SK-N-SH (cell line): ENCODE measurements around the gene AFAP1L2. TPM values are rescaled to one million over a fixed set of nuclear protein-coding genes. Genes with fewer than 3 reads are reported as not detected.

ENCODE experiments used
- CTCF ChIA-PET: fragments of 300-600, 350-600 bp; formaldehyde crosslinking; extraction: SDS; loops from one replicate; lab custom pipeline; 2021; lab: Yijun Ruan, JAX
- POLR2A ChIA-PET: fragments of 350-600 bp; sonication (Branson Sonifier 250); formaldehyde crosslinking; extraction: SDS; loops from one replicate; lab custom pipeline; 2020; ENCODE audit warnings: antibody characterized with exemption, inconsistent platforms; lab: Yijun Ruan, JAX
- DNase-seq: peaks from one replicate; pipeline ENCODE4 v3.0.0; 2012
- H2AFZ ChIP-seq: fragments of 200-600 bp; sonication (generic); 2 replicates; pipeline ENCODE4 v1.8.1; 2016; ENCODE audit warnings: antibody characterized with exemption, mild to moderate bottlenecking, low read depth
- H3F3A ChIP-seq: fragments of 200-600 bp; sonication (generic); replicated peaks from 2 replicates; pipeline ENCODE3; 2016; ENCODE audit warnings: antibody characterized with exemption, mild to moderate bottlenecking; ENCODE audit not compliant: insufficient read depth
- H3K27ac ChIP-seq, 2 experiments: fragments of 200-500 bp in 1 of 2; fragments of 200-600 bp in 1 of 2; sonication (Bioruptor generic) in 1 of 2; sonication (generic), shearing (Covaris generic) in 1 of 2; 2 replicates each; pipeline versions ENCODE4 v1.5.1 to v1.6.1; 2014 to 2016; ENCODE audit warnings: low read depth in 2 of 2, inconsistent platforms in 1 of 2, low read length in 1 of 2, mild to moderate bottlenecking in 1 of 2, mixed read lengths in 1 of 2
- H3K27me3 ChIP-seq: fragments of 200-600 bp; sonication (generic), shearing (Covaris generic); 2 replicates; pipeline ENCODE4 v1.6.1; 2016; ENCODE audit warnings: mixed run types; ENCODE audit not compliant: insufficient read depth
- H3K36me3 ChIP-seq, 2 experiments: fragments of 200-500 bp in 1 of 2; fragments of 200-600 bp in 1 of 2; sonication (Bioruptor generic) in 1 of 2; sonication (generic) in 1 of 2; replicated peaks in 1 of 2; 2 replicates each; pipeline versions ENCODE3 to v1.5.1; 2014 to 2016; ENCODE audit warnings: low read length in 1 of 2, mild to moderate bottlenecking in 1 of 2; ENCODE audit not compliant: insufficient read depth in 2 of 2, control insufficient read depth in 1 of 2
- H3K4me1 ChIP-seq, 2 experiments: fragments of 200-500 bp in 1 of 2; fragments of 200-600 bp in 1 of 2; sonication (Bioruptor generic) in 1 of 2; sonication (generic), shearing (Covaris generic) in 1 of 2; 2 replicates each; pipeline versions ENCODE4 v1.5.1 to v1.6.1; 2014 to 2016; ENCODE audit warnings: low read depth in 1 of 2, low read length in 1 of 2, mixed run types in 1 of 2; ENCODE audit not compliant: insufficient read depth in 2 of 2, control insufficient read depth in 1 of 2
- H3K4me2 ChIP-seq: fragments of 200-600 bp; sonication (generic), shearing (Covaris generic); 2 replicates; pipeline ENCODE4 v1.6.1; 2017; ENCODE audit warnings: mixed run types
- H3K4me3 ChIP-seq, 2 experiments: fragments of 200-500 bp in 1 of 2; fragments of 200-600 bp in 1 of 2; sonication (Bioruptor generic) in 1 of 2; sonication (generic), shearing (Covaris generic) in 1 of 2; 2 replicates each; pipeline versions ENCODE4 v1.5.1 to v1.8.1; 2014 to 2016; ENCODE audit warnings: low read depth in 2 of 2, inconsistent platforms in 1 of 2, low read length in 1 of 2, mild to moderate bottlenecking in 1 of 2, mixed read lengths in 1 of 2, moderate library complexity in 1 of 2
- H3K79me2 ChIP-seq: fragments of 200-600 bp; sonication (generic); 2 replicates; pipeline ENCODE4 v1.8.1; 2017; ENCODE audit warnings: mild to moderate bottlenecking; ENCODE audit not compliant: insufficient read depth
- H3K9ac ChIP-seq: fragments of 200-600 bp; sonication (generic); 2 replicates; pipeline ENCODE4 v1.6.1; 2017; ENCODE audit warnings: mixed run types
- H3K9me2 ChIP-seq: fragments of 200-600 bp; sonication (generic); 2 replicates; pipeline ENCODE4 v1.6.1; 2017; ENCODE audit warnings: mixed run types
- H3K9me3 ChIP-seq: fragments of 200-600 bp; sonication (generic); 2 replicates; pipeline ENCODE4 v1.6.1; 2017; ENCODE audit warnings: mixed run types, mild to moderate bottlenecking, moderate library complexity
- H4K20me1 ChIP-seq: fragments of 200-600 bp; sonication (generic); 2 replicates; pipeline ENCODE4 v1.6.1; 2017; ENCODE audit warnings: mild to moderate bottlenecking, mixed run types; ENCODE audit not compliant: insufficient read depth
- ELF1 ChIP-seq: IDR thresholded peaks from 2 replicates; pipeline ENCODE4 v1.4.0; 2012
- FOSL2 ChIP-seq: IDR thresholded peaks from 2 replicates; pipeline ENCODE4 v1.4.0; 2012; ENCODE audit warnings: low read depth, mild to moderate bottlenecking, moderate library complexity, borderline replicate concordance
- GABPA ChIP-seq: IDR thresholded peaks from 2 replicates; pipeline ENCODE4 v1.4.0; 2012; ENCODE audit warnings: low read depth, mild to moderate bottlenecking
- IRF3 ChIP-seq: fragments of 150-350 bp; IDR thresholded peaks from 2 replicates; pipeline ENCODE4 v1.6.1; 2016; ENCODE audit warnings: mild to moderate bottlenecking, low read depth, low read length
- NFIC ChIP-seq: IDR thresholded peaks from 2 replicates; pipeline ENCODE4 v1.4.0; 2012; ENCODE audit warnings: borderline replicate concordance
- NRF1 ChIP-seq: IDR thresholded peaks from 2 replicates; pipeline ENCODE4 v1.6.1; 2012; ENCODE audit warnings: low read depth, mild to moderate bottlenecking, low read length
- RAD21 ChIP-seq: IDR thresholded peaks from 2 replicates; pipeline ENCODE4 v1.6.1; 2012; ENCODE audit warnings: mild to moderate bottlenecking, low read length
- RXRA ChIP-seq: IDR thresholded peaks from 2 replicates; pipeline ENCODE4 v1.4.0; 2012; ENCODE audit warnings: low read depth, mild to moderate bottlenecking, borderline replicate concordance
- TEAD4 ChIP-seq: IDR thresholded peaks from 2 replicates; pipeline ENCODE4 v1.4.0; 2012; ENCODE audit warnings: mild to moderate bottlenecking, borderline replicate concordance; ENCODE audit not compliant: insufficient read depth
- WGBS: methylation state at CpG from one replicate; pipeline ENCODE4 v1.1.6; 2017; ENCODE audit warnings: low lambda C conversion rate; 5-methylcytosine and 5-hydroxymethylcytosine counted together
- polyA plus RNA-seq, 3 experiments: library from polyadenylated mRNA; depleted of rRNA; stranded (reverse); fragments of >200 nt; gene quantifications; 2 replicates each; pipeline ENCODE4 v1.2.3, GENCODE V29; 2012
- TF ChIP-seq, protein P1 (sequence below): fragments of 150-350 bp; IDR thresholded peaks from 2 replicates; pipeline ENCODE4 v1.6.1; 2017; ENCODE audit warnings: antibody characterized with exemption, low read length, low read depth, borderline replicate concordance
- TF ChIP-seq, protein P2 (sequence below): IDR thresholded peaks from 2 replicates; pipeline ENCODE4 v1.4.0; 2012; ENCODE audit warnings: low read depth, borderline replicate concordance

Gene AFAP1L2
- polyA plus RNA-seq, 1 of the 3 experiments (the other 2 are of a cell fraction) = 0.54 TPM

DNA sequence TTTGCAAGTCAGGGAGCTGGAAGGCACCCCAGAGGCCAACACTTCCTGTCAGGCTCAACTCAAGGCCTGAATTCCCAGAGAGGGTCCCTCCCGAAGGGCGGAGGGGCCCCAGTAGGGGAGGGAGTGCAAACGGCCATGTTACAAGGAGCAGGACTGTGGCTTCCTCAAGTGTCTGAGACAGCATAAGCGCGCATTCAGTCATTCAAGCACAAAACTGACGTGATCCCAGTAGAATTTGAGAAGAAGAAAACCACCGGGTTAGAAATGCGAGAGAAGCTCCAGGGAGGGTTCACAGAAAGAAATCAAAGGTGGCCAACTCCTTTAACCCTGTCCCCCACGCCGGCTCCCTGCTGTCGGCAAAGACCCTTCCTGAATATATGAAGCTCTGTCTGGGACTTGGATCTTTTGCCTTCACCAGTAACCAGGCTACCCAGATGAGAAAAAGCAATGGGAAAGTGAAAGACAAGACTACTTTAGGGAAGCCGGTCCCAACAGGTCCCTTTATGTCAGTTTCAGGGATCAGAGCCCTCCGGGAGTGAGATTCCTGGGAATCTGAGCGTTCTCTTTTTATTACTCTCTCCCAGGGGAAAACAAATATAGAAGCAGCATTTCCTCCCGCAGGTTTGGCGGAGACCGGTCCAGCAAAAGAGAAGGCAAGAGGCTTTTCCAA lies 1.3 kb downstream of the AFAP1L2 start:
- no peak overlapping the region for H3K27ac ChIP-seq
- no peaks in the 10 kb centered on the region for H3K9me2 ChIP-seq
- no peaks in the 10 kb centered on the region for H3K79me2 ChIP-seq
- WGBS = 78% methylated on average over 17 of the region's 17 CpGs
- no peak overlapping the region for H3K4me3 ChIP-seq
- H3K4me2 ChIP-seq = peak overlapping the region; percentile 29; the same call in 1 of the 2 replicates
- no peak overlapping the region for H2AFZ ChIP-seq
- no peaks in the 10 kb centered on the region for H3F3A ChIP-seq
- DNase-seq = no peak
- no peak for TF ChIP-seq FOSL2
- no peak for TF ChIP-seq RXRA
- TF ChIP-seq NFIC = no peak
- TF ChIP-seq, protein P1, sequence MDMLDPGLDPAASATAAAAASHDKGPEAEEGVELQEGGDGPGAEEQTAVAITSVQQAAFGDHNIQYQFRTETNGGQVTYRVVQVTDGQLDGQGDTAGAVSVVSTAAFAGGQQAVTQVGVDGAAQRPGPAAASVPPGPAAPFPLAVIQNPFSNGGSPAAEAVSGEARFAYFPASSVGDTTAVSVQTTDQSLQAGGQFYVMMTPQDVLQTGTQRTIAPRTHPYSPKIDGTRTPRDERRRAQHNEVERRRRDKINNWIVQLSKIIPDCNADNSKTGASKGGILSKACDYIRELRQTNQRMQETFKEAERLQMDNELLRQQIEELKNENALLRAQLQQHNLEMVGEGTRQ = no peak
- TF ChIP-seq TEAD4 = no peak
- TF ChIP-seq, protein P2, sequence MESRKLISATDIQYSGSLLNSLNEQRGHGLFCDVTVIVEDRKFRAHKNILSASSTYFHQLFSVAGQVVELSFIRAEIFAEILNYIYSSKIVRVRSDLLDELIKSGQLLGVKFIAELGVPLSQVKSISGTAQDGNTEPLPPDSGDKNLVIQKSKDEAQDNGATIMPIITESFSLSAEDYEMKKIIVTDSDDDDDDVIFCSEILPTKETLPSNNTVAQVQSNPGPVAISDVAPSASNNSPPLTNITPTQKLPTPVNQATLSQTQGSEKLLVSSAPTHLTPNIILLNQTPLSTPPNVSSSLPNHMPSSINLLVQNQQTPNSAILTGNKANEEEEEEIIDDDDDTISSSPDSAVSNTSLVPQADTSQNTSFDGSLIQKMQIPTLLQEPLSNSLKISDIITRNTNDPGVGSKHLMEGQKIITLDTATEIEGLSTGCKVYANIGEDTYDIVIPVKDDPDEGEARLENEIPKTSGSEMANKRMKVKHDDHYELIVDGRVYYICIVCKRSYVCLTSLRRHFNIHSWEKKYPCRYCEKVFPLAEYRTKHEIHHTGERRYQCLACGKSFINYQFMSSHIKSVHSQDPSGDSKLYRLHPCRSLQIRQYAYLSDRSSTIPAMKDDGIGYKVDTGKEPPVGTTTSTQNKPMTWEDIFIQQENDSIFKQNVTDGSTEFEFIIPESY = no peak
- TF ChIP-seq IRF3 = no peak
- no peak for TF ChIP-seq NRF1
- TF ChIP-seq ELF1 = no peak
- ChIA-PET CTCF (interaction anchor here (0.8 to 4.3 kb wide), 6 partner anchors 29 to 301 kb away, joined by 3 to 30 read pairs (median 3); no protein-coding TSS in a partner anchor), POLR2A (interaction anchor here (0.6 kb wide), 1 partner anchor 1614 kb away, joined by 3 read pairs; no protein-coding TSS in a partner anchor)
- H3K4me1 ChIP-seq = peaks cover 0 to 7% of the 10 kb centered on the region in 2 experiments; a peak in 1 of 4 replicates
- no peaks in the 10 kb centered on the region for H4K20me1 ChIP-seq
- peaks cover 36% of the 10 kb centered on the region; the same call in 1 of the 2 replicates for H3K27me3 ChIP-seq
- no peak overlapping the region for H3K9ac ChIP-seq
- no peaks in the 10 kb centered on the region for H3K9me3 ChIP-seq
- H3K36me3 ChIP-seq = no peaks in the 10 kb centered on the region

DNA sequence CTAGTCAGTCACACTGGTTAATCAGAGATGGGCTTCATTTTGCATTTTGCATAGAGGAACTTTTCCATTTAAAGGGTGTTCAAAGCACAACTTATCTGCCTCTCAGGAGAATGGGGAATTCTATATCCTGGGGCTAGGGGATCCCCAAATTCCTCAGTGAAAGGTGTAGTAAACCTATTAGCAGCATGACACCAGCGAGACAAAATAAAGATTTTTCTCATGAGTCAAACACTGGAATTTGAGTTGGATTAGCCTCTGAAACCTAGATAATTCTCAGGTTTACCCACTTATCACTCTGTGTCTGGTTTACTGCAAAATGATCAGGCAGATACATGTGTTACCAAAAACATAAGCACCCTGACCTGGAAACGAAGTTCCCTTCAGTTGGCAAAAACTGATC lies 2.1 kb downstream of the AFAP1L2 start:
- Histone ChIP-seq H3K9me3 (no peaks in the 10 kb centered on the region), H3K4me1 (peaks cover 0 to 7% of the 10 kb centered on the region in 2 experiments; a peak in 1 of 4 replicates), H2AFZ (no peak overlapping the region), H3K27ac (no peak overlapping the region), H3K36me3 (no peaks in the 10 kb centered on the region), H3K4me2 (no peak overlapping the region), H4K20me1 (no peaks in the 10 kb centered on the region), H3F3A (no peaks in the 10 kb centered on the region), H3K4me3 (no peak overlapping the region), H3K9me2 (no peaks in the 10 kb centered on the region), H3K79me2 (no peaks in the 10 kb centered on the region), H3K27me3 (peaks cover 36% of the 10 kb centered on the region; the same call in 1 of the 2 replicates), H3K9ac (no peak overlapping the region)
- no peak for DNase-seq
- TF ChIP-seq NRF1 = no peak
- no peak for TF ChIP-seq RAD21
- no peak for TF ChIP-seq IRF3
- TF ChIP-seq FOSL2 = no peak
- TF ChIP-seq GABPA = no peak
- ChIA-PET CTCF (interaction anchor here (0.9 to 4.3 kb wide), 2 partner anchors 69 to 98 kb away, joined by 4 to 30 read pairs; no protein-coding TSS in a partner anchor), POLR2A (no interaction called here)
- WGBS = 63% methylated on average over 2 of the region's 2 CpGs
